Osteoblast (primary cell): Measurements from ENCODE around the gene MUC5AC. TPM values are rescaled to one million over a fixed set of nuclear protein-coding genes. Genes with fewer than 3 reads are reported as not detected.
"Not testable (repeated sequence)": the region's sequence is repeated elsewhere in the genome, so short reads cannot be mapped to it uniquely, and the experiment has no call there.

Experiments
- DNase-seq: peaks from one replicate; pipeline ENCODE4 v3.0.0; 2011; ENCODE audit warnings: low spot score, mixed read lengths; ENCODE audit not compliant: insufficient read length; ENCODE audit errors: missing footprints
- H2AFZ ChIP-seq: 2 replicates; pipeline ENCODE4 v1.6.0; 2011; ENCODE audit warnings: mild to moderate bottlenecking, low read length
- H3K27ac ChIP-seq: 2 replicates; pipeline ENCODE4 v1.5.1; 2011; ENCODE audit warnings: mild to moderate bottlenecking, low read depth, low read length, moderate library complexity
- H3K27me3 ChIP-seq: 2 replicates; pipeline ENCODE4 v1.6.0; 2012; ENCODE audit warnings: mild to moderate bottlenecking, control low read depth, inconsistent platforms, low read length, moderate library complexity; ENCODE audit not compliant: insufficient read depth
- H3K36me3 ChIP-seq: 2 replicates; pipeline ENCODE4 v1.5.1; 2011; ENCODE audit warnings: mild to moderate bottlenecking, low read length, control low read depth, moderate library complexity; ENCODE audit not compliant: insufficient read depth
- H3K4me1 ChIP-seq: 2 replicates; pipeline ENCODE4 v1.5.1; 2011; ENCODE audit warnings: mild to moderate bottlenecking, low read length, control low read depth, moderate library complexity; ENCODE audit not compliant: insufficient read depth
- H3K4me2 ChIP-seq: 2 replicates; pipeline ENCODE4 v1.6.0; 2011; ENCODE audit warnings: mild to moderate bottlenecking, low read length; ENCODE audit not compliant: insufficient read depth
- H3K4me3 ChIP-seq: fragments of 200-600 bp; sonication (generic); 3 replicates; pipeline ENCODE4 v1.5.1; 2012; ENCODE audit warnings: mild to moderate bottlenecking, low read length, inconsistent platforms; ENCODE audit not compliant: insufficient read depth
- H3K79me2 ChIP-seq: 2 replicates; pipeline ENCODE4 v1.6.0; 2012; ENCODE audit warnings: mild to moderate bottlenecking, low read length, control low read depth, inconsistent platforms; ENCODE audit not compliant: insufficient read depth
- H3K9me3 ChIP-seq: 2 replicates; pipeline ENCODE4 v1.5.1; 2011; ENCODE audit warnings: low read depth, low read length, control low read depth
- H4K20me1 ChIP-seq: 2 replicates; pipeline ENCODE4 v1.6.0; 2012; ENCODE audit warnings: mild to moderate bottlenecking, low read length, control low read depth; ENCODE audit not compliant: insufficient read depth
- total RNA-seq: library from RNA; depleted of rRNA; stranded (reverse); fragments of >200 nt; gene quantifications from 2 replicates; pipeline ENCODE4 v1.2.3, GENCODE V29; 2012
- TF ChIP-seq, protein P1 (sequence below): IDR thresholded peaks from 2 replicates; pipeline ENCODE4 v1.5.1; 2011; ENCODE audit warnings: mild to moderate bottlenecking, low read depth, low read length, moderate library complexity; ENCODE audit errors: extremely low read depth

MUC5AC gene
- total RNA-seq, 1 donor, result not detected

GRCh38 chr11:1180947-1181391 lies 23.2 kb downstream of the MUC5AC start:
- H3K9me3 ChIP-seq, result no peaks in the 10 kb centered on the region
- no peak overlapping the region for H3K4me3 ChIP-seq
- no peaks in the 10 kb centered on the region for H3K36me3 ChIP-seq
- H3K4me1 ChIP-seq, result no peaks in the 10 kb centered on the region
- H3K4me2 ChIP-seq, result no peak overlapping the region
- H4K20me1 ChIP-seq, result no peaks in the 10 kb centered on the region
- no peaks in the 10 kb centered on the region for H3K79me2 ChIP-seq
- H2AFZ ChIP-seq, result no peak overlapping the region
- no peaks in the 10 kb centered on the region for H3K27me3 ChIP-seq
- H3K27ac ChIP-seq, result no peak overlapping the region
- TF ChIP-seq, protein P1, sequence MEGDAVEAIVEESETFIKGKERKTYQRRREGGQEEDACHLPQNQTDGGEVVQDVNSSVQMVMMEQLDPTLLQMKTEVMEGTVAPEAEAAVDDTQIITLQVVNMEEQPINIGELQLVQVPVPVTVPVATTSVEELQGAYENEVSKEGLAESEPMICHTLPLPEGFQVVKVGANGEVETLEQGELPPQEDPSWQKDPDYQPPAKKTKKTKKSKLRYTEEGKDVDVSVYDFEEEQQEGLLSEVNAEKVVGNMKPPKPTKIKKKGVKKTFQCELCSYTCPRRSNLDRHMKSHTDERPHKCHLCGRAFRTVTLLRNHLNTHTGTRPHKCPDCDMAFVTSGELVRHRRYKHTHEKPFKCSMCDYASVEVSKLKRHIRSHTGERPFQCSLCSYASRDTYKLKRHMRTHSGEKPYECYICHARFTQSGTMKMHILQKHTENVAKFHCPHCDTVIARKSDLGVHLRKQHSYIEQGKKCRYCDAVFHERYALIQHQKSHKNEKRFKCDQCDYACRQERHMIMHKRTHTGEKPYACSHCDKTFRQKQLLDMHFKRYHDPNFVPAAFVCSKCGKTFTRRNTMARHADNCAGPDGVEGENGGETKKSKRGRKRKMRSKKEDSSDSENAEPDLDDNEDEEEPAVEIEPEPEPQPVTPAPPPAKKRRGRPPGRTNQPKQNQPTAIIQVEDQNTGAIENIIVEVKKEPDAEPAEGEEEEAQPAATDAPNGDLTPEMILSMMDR, result no peak
- DNase-seq, result no peak

DNA sequence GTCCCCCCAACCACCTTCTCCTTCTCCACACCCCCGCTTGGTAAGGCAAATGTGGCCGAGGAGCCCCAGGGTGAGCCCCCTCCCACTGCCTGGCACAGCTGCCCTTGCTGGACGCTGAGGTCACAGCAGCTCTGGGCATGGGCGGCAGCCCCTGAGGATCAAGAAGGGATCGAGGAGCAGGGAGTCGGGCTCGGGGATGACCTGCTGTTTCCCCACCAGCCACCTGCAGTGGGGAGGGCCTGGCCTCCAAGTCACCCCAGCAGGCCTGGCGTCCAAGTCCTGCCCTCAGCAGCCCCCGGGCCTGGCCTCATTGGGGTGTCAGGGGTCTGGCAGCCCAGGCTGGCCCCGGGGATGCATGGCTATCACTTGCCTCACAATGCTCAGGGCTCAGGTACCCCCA lies 23.7 kb downstream of the MUC5AC start:
- H3K79me2 ChIP-seq, result no peaks in the 10 kb centered on the region

GRCh38 chr11:1181853-1182535 lies 24.2 kb downstream of the MUC5AC start:
- TF ChIP-seq, protein P1, result no peak
- H3K36me3 ChIP-seq, result no peaks in the 10 kb centered on the region
- no peak overlapping the region for H3K27ac ChIP-seq
- H3K4me3 ChIP-seq, result no peak overlapping the region
- no peaks in the 10 kb centered on the region for H3K9me3 ChIP-seq
- H3K27me3 ChIP-seq, result no peaks in the 10 kb centered on the region
- H4K20me1 ChIP-seq, result no peaks in the 10 kb centered on the region
- no peak for DNase-seq
- no peaks in the 10 kb centered on the region for H3K4me1 ChIP-seq
- H3K79me2 ChIP-seq, result no peaks in the 10 kb centered on the region
- no peak overlapping the region for H3K4me2 ChIP-seq
- H2AFZ ChIP-seq, result no peak overlapping the region

More for the DNA sequence above, 23.7 kb downstream of the MUC5AC start:
- no peaks in the 10 kb centered on the region for H4K20me1 ChIP-seq
- no peak overlapping the region for H3K4me3 ChIP-seq
- no peaks in the 10 kb centered on the region for H3K4me1 ChIP-seq
- no peaks in the 10 kb centered on the region for H3K36me3 ChIP-seq
- no peak overlapping the region for H3K27ac ChIP-seq
- no peaks in the 10 kb centered on the region for H3K27me3 ChIP-seq
- TF ChIP-seq, protein P1, result no peak
- no peak overlapping the region for H3K4me2 ChIP-seq
- no peak for DNase-seq
- H3K9me3 ChIP-seq, result no peaks in the 10 kb centered on the region
- no peak overlapping the region for H2AFZ ChIP-seq

GRCh38 chr11:1184139-1184538 lies 26.4 kb downstream of the MUC5AC start:
- H3K36me3 ChIP-seq, H3K79me2 ChIP-seq, DNase-seq, H3K4me3 ChIP-seq, H3K27me3 ChIP-seq, H2AFZ ChIP-seq, H3K4me2 ChIP-seq, H4K20me1 ChIP-seq, H3K27ac ChIP-seq, H3K9me3 ChIP-seq, H3K4me1 ChIP-seq: not testable (repeated sequence)

- not testable (repeated sequence) for H3K4me3 ChIP-seq, H3K4me1 ChIP-seq, H3K27ac ChIP-seq, H3K36me3 ChIP-seq, H3K79me2 ChIP-seq, H3K4me2 ChIP-seq, H4K20me1 ChIP-seq, H3K27me3 ChIP-seq, H2AFZ ChIP-seq, DNase-seq, H3K9me3 ChIP-seq
Measured at GRCh38 chr11:1188451-1189130, 30.8 kb downstream of the MUC5AC start.

DNA sequence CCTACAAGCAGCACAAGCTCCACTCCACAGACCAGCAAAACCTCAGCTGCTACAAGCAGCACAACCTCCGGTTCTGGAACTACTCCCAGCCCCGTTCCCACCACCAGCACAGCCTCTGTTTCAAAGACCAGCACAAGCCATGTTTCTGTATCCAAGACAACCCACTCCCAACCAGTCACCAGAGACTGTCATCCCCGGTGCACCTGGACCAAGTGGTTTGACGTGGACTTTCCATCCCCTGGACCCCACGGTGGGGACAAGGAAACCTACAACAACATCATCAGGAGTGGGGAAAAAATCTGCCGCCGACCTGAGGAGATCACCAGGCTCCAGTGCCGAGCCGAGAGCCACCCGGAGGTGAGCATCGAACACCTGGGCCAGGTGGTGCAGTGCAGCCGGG lies 32.1 kb downstream of the MUC5AC start:
- H4K20me1 ChIP-seq, H3K27me3 ChIP-seq, H3K36me3 ChIP-seq, H3K27ac ChIP-seq, DNase-seq, H3K79me2 ChIP-seq, H2AFZ ChIP-seq, H3K4me3 ChIP-seq, H3K4me2 ChIP-seq, H3K4me1 ChIP-seq, H3K9me3 ChIP-seq: not testable (repeated sequence)
